GM11168 (cell line): Measurements from ENCODE around the gene PF4V1.

Experiments used
- in situ Hi-C: fragments of 300-500 bp; cut with MboI; formaldehyde crosslinking; loops from one replicate; pipeline ENCODE4 v1.12.0; 2022; ENCODE audit warnings: low sequenced_read_pairs; ENCODE audit not compliant: unreplicated experiment

The PF4V1 gene

DNA sequence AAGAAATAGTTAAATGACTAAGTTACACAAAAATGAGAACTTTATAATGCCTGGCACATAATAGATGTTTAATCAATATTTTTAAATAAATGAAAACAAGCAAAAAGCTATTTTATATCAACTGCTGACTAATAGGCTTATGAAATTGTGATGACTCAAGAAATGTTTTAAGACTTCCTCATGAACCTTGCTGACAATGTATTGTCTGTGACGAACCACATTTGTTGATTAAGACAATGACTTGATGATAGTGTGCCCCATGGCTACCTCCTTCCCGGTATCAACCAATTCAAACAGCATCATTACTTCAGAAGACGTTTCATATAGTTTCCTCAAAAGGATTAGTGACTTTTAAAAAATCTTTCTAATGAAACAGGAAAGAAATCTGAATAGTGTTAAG is 8.8 kb upstream of the PF4V1 start:
- in situ Hi-C loops, result no loop called here

DNA sequence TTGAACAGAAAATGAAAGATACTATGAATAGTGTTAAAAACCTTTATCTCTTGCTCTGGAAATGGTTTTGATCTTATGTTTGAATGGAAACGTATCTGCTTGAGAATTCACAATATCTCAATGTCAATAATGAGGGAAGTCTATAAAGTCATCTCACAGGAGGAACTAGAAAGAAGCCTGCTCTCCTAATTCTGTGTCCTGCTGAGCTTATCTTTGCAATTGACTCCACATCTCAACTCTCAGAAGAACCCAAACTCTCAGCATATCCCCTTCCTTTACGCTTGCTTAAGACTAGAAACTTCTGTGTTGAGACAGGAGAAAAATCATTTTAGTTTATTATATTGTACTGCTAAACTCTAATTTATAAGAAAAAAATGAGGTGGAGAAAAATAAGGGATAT is 8.3 kb upstream of the PF4V1 start:
- in situ Hi-C loops, result no loop called here

DNA sequence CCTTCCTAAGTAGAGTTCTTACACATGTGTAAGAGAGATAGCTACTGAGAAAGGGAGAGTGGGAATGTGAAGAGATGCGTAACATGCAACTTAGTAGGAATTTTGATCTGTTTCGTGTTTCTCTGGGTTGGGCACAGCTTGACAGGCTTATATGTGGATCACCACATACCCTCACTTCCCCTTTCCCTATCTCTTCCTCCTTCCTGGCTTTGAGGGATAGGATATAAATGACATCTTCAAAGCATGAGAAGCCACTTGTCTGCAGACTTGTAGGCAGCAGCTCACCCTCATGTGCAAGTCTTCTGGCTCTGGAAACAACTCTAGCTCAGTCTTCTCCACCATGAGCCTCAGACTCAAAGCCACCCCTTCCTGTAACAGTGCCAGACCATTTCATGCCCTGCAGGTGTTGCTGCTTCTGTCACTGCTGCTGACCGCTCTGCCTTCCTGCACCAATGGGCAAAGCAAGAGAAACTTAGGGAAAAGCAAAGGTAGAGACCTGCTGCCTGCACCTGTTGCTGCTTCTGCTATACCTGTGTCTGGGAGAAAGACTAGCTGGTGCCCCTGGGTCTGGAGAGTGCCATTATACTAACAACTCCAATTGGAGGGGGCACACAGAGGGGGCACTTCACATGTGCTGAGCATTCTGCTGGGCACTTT is 5.4 kb upstream of the PF4V1 start:
- in situ Hi-C loops, result no loop called here

DNA sequence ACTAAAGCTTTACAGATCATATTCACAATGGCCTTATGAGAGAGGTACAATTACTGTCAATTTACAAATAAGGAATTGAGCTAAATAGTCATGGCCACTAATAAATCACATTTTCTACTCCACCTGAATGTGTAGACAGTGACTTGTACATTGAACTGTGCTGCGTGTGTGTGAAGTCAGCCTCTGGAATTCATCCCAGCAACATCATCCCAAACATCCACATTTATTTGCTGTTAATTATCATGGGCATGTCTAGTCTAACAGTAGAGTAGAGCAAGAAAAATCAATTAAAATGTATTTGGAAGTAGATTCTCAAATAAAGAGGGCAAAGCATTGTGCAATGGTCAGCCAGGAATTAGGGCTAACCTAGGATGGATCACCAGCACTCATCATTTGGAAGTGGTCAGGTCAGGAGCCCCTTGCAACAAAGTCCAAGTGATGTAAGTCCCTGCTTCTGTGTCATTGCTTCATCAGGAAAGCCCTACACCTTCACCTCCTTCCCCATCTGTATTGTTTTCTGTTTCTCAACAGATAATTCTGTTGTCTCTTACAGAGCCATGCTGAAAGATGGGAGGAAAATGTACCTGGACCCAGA is 4.8 kb upstream of the PF4V1 start:
- in situ Hi-C loops, result no loop called here

DNA sequence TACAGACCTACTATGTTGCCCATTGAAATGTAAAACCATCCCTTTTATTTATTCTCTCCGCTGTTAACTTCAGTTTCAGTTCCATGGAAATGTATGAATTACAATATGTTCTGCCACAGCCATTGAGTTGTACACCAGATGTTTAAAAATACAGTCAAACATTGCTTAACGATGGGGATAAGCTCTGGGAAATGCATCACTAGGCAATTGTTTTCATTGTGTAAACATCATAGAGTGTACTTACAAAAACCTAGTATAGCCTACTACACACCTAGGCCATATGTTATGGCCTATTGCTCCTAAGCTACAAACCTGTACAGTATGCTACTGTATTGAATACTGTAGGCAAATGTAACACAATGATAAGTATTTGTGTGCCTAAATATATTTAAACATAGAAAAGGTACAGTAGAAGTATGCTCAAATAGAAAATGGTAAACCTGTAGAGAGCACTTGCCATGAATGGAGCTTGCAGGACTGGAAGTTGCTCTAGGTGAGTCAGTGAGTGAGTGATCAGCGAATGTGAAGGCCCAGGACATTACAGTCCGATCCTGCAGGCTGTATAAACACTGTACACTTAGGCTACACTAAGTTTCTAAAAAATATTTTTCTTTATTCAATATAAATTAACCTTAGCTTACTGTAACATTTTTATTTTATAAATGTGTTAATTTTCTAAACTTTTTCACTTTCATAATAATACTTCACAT is 2.7 kb upstream of the PF4V1 start:
- in situ Hi-C loops, result no loop called here

DNA sequence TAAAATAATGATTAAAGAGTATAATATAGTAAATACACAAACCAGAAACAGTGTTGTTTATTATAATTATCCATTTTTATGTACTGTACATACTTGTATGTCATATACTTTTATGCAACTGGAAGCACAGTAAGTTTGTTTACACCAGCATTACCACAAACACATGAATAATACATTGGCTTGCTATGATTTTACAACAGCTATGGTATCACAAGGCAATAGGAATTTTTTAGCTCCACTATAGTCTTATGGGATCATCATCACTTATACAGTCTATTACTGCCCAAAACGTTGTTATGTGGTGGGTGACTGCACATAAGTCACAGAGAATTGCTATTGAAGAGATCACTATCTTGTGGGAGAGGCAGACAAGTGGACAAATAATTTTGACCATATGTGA is 1.8 kb upstream of the PF4V1 start:
- in situ Hi-C loops, result no loop called here

DNA sequence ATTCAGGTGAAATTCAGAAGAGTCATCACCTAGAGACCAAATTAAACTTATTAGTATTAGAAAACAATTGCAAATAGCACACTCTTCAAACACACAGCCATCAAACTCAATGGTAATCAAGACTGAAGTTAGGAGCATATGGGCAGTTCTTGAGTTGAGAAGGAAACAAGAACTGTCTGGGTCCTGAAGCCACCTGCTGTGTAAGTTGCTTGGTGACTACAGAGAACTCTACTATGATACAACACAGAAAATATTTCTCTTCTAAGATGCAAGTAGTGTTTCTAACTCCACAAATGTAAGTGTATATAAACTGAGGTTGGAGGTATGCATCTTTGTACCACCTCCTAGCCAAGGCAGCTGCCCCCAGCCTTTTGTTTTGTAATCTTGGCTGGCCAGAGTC is 325 bp upstream of the PF4V1 start:
- in situ Hi-C loops, result no loop called here

DNA sequence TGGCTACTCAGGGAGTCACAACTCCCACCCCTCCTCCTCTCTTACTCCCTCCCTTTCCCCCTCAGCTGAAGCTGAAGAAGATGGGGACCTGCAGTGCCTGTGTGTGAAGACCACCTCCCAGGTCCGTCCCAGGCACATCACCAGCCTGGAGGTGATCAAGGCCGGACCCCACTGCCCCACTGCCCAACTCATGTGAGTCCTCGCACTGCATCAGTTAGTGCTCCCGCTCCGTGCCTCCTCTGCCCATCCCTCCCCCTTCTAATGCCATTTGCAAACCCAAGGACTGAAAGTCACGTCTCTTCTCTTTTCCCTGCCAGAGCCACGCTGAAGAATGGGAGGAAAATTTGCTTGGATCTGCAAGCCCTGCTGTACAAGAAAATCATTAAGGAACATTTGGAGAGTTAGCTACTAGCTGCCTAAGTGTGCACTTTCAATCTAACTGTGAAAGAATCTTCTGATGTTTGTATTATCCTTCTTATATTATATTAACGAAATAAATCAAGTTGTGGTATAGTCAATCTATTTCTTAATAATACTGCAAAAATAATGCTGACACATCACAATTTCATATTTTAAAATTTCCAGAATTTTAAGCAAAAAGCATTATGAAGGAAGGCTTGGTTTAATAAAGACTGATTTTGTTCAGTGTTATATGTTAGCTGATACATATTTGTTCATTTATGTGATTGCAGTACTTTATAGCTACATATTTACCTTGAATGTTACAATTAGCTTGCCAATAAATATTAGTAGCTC is 800 bp downstream of the PF4V1 start:
- in situ Hi-C loops, result no loop called here

DNA sequence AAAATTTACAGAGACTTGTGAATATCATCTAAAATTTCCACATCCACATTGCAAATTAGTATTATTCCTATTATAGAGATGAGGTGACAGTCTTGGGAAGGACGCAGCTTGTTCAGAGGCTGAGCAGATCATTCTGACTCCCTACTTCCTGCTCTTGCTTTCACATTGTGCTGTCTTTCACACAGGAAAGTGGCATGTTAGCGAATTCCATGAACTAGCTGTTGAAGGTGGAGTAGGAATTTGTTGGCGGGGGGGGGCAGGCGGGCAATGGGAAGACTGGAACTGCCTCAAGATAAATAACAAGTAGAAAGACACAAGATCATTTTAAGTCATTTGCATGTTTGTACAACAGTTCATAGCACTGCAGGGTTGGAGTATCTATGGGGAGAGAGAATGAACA is 2.3 kb downstream of the PF4V1 start:
- in situ Hi-C loops, result no loop called here

DNA sequence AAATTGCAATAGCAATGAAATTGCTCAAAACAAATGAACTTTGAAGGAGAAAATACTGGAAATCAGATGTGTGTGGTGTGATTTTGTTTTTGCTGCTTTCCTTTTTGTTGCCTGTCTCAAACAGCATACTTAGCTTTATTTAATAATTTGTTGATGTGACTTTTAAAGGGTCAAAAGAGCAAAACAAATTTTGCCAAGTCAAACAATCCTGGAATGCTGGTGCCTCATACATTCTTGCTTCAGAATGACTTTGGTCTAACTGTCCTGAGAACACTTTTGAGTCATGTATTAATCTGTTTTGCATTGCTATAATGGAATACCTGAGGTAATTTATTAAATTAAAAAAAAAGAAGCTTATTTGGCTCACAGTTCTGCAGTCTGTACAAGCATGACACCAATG is 3.4 kb downstream of the PF4V1 start:
- in situ Hi-C loops, result no loop called here

DNA sequence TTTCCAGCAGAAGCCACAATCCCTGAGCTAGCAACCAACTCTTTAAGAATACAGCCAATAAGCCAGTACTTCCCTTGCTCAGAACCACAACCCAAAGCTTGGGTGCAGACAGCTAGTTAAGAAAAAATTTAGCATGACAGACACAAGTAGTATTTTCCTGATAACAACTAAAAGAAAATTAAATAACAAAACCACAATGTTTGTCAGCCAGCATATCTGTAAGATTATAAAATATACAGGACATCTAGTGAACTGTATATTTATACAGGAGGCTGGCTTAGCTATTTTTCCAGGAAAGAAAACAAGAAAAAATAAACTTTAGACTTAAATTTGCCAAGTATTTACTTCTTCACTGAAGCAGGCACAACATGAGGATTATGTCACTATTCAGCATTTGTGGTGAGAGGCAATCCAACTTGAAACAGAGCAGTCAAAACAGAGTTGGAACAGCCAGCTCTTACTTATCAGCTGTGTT is 6.6 kb downstream of the PF4V1 start:
- in situ Hi-C loops, result no loop called here

DNA sequence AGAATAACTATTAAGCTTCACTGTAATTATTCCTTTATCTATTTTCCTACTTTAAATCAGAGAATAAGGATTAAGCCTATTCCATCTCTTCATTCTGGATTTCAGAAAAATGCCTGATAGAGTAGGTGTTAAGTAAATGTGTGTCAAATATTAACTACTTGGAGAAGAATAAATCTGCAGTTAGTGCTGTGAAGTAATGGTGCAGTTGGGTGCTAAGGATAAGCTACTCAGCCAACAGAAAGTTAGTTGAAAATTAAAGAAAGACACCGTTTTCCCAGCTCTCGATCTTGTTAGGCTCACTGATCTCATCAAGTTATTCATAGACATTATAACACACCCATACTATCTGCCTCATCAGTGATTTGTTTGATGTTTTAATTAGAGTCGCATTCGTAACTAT is 7.1 kb downstream of the PF4V1 start:
- in situ Hi-C loops, result no loop called here

DNA sequence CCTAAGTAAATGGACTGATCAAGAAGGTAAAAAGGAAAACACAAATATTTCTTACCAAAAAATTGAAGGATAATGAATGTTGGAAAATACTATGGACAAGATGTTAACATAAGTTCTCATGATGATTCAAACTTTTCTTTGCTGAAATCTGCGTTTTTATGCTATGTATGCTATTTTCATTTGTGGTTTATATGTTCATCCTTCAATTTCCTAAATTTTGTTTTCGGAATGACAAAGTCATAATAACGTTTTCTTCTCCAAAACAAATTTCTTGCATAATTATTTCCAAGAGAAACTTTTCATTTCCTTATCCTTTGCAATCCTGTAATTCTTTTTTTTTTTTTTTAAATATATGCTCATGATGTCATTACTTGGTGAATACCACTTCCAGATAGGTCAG is 7.8 kb downstream of the PF4V1 start:
- in situ Hi-C loops, result no loop called here

DNA sequence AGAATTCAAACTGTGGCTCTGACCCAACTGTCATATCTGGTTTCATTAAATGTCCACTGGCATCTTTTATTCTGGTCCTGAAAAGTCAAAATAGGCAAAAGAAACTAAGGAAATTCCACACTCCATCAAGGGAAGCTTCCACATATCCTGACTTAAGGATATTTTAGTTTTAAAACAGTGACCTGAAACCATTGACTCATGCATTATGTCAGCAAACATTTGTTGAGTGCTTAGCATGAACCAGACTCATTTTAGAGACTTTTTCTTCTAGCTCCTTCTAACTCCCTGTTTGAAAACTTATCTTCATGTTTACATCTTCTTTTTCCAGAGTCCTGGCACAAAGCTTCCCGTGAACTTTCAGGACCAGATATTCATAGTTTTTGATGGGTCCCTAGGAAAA is 9.2 kb downstream of the PF4V1 start:
- in situ Hi-C loops, result no loop called here

DNA sequence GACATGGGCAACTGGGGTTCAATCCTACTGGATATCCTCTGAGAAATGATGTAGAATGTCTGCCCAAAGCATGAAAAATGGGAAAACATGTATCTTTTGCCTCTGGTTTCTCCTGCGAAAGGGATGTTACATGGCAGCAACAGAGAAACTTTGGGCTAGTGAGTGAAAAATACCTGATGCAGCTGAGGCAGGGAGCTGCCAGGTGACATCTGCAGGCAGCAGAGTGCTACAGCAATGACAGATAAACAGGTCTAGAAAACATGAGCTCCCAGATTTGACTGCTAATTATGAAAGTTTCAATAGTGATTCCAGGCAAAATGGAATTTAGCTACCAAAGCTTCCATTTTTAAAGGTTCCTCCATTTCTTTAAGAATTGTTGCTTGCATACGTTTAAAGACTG is 11.3 kb downstream of the PF4V1 start:
- in situ Hi-C loops, result no loop called here

DNA sequence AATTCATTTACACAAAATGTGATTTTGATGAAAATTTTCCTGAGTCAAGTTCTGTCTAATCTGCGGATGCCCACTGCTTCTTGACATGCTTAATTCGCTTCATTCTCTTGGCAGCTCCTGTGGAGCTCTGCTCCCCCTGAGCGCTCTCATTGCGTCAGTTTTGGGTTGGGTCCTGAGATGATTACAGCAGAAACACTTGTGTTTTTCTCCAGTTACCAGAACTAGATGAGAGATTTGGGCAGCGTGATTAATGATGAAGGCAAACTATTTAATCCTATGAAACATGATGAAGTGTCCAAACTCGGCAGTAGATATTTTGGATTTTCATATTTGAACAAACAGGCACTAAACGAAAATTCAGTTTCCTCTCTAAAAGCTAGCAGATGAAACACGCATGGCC is 11.9 kb downstream of the PF4V1 start:
- in situ Hi-C loops, result no loop called here

DNA sequence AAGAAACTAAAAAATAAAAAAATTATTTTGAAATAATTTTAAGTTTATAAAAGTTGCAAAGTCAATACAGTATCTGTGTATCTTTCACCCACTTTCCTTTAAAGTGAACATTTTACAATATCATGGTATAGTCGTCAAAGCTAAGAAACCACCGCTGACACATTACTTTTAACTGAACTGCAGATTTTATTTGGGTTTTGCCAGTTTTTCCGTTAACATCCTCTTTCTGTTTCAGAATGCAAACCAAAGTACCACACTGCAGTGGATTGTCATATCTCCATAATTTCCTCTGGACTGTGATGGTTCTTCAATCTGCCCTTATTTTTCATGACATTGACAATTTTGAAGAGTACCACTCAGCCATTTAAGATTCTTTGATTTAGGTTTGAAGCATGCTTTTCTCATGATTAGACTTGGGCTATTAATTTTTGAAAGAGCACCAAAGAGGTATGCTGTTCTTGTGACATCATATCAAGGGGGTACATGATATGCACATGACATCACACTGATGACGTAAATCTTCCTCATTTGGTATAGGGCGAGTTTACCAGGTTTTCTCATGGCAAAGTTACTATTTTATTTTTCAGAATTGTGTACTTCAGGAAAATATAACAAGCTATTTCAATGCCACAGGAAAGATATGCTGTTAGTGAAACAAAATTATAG is 12.5 kb downstream of the PF4V1 start:
- in situ Hi-C loops, result no loop called here

DNA sequence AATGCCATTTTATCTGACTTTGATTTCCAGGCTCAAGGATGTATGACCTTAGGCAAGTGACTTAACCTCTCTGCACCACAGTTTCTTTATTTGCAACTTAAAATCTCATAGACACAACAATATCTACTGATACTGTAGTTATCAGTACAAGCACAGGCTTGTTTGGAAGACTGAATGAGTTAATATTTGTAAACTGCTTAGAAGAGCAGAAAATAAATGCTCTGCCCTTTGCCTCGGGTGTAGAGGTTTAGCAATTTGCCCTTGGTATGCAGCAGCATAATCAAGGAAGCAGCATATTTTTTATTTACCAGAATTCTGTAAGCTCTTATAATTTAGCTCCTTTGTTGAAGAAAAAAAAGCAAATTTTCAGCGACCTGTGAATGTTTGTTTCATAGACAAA is 13.2 kb downstream of the PF4V1 start:
- in situ Hi-C loops, result no loop called here

DNA sequence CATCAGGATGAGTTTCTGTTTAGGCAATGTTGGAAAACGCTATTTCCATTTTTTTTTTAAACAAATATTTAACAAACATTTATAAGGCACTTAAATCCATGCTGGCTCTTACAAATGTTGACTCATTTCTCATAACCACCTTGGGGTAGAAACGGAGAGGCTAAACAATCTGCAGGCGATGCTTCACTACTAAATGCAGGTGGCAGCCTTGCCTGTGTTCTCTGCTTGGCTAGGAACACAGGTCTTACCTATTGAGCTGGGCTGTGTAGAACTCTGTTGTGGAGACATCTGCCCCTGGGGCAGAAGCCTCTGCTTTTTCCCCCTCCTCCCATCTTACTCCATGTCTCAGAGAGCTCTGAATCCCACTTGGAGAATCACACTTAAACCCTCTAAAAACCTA is 14.7 kb downstream of the PF4V1 start:
- in situ Hi-C loops, result no loop called here
